T-helper 17 cell (primary cell): Measurements from ENCODE around the gene HOXC9. TPM values are rescaled to one million over a fixed set of nuclear protein-coding genes. Genes with fewer than 3 reads are reported as not detected.

ENCODE experiments used
- ATAC-seq: fragments of 150-1000 bp; cut with Tn5 transposase; 2 replicates; pipeline ENCODE4 v1.10.0; 2021; ENCODE audit warnings: mild to moderate bottlenecking, moderate library complexity
- DNase-seq, 3 donors: peaks; one replicate each; pipeline versions ENCODE4 v3.0.0 to v3.0.0-alpha.2; 2020 to 2021
- H3K9me3 ChIP-seq: one replicate; pipeline ENCODE4 v1.7.0; 2013; ENCODE audit warnings: low read length, mild to moderate bottlenecking; ENCODE audit not compliant: control insufficient read depth, poor library complexity, severe bottlenecking
- H3K27ac Mint-ChIP-seq: one replicate; pipeline ENCODE4 v1.8.0; 2022; ENCODE audit warnings: mild to moderate bottlenecking, moderate library complexity, mixed read lengths
- H3K27me3 Mint-ChIP-seq: one replicate; pipeline ENCODE4 v1.8.0; 2022; ENCODE audit warnings: mixed read lengths
- H3K36me3 Mint-ChIP-seq: one replicate; pipeline ENCODE4 v1.8.0; 2022; ENCODE audit warnings: low read depth, mixed read lengths
- H3K4me1 Mint-ChIP-seq: one replicate; pipeline ENCODE4 v1.8.0; 2022; ENCODE audit warnings: mild to moderate bottlenecking, mixed read lengths
- H3K4me3 Mint-ChIP-seq: one replicate; pipeline ENCODE4 v1.8.0; 2022; ENCODE audit warnings: mild to moderate bottlenecking, moderate library complexity, mixed read lengths
- total RNA-seq, 4 donors: library from RNA in 2 of 4; stranded (reverse) in 2 of 4; gene quantifications; one replicate each; pipeline ENCODE4 v1.2.3 and lab custom pipeline; 2022 to 2026

The HOXC9 gene
- total RNA-seq, 2 donors from 2014 or later = not detected

- Mint-ChIP-seq H3K4me3 (peak overlapping the region; percentile 26), H3K27ac (peak overlapping the region; percentile 73)
- no peak for ATAC-seq
These were observed 16.4 kb upstream of the HOXC9 start for GRCh38 chr12:53983568-53983949.

GRCh38 chr12:53983950-53984572, 15.9 kb upstream of the HOXC9 start:
- Mint-ChIP-seq H3K4me3 (peak overlapping the region; percentile 25), H3K27me3 (peaks cover 90% of the 10 kb centered on the region), H3K4me1 (peaks cover 31% of the 10 kb centered on the region), H3K36me3 (no peaks in the 10 kb centered on the region), H3K27ac (peak overlapping the region; percentile 73)
- DNase-seq = no peak
- no peaks in the 10 kb centered on the region for H3K9me3 ChIP-seq
- no peak for ATAC-seq

More at GRCh38 chr12:53983568-53983949, 16.4 kb upstream of the HOXC9 start:
- H3K4me1 Mint-ChIP-seq = peaks cover 29% of the 10 kb centered on the region
- no peaks in the 10 kb centered on the region for H3K9me3 ChIP-seq
- no peak for DNase-seq
- H3K36me3 Mint-ChIP-seq = no peaks in the 10 kb centered on the region
- peaks cover 89% of the 10 kb centered on the region for H3K27me3 Mint-ChIP-seq

GRCh38 chr12:53984901-53985691, 14.9 kb upstream of the HOXC9 start, which contains the start of gene HOXC10:
Gene HOXC10, plus strand, starts transcription at chr12:53985146. Its CDS starts 114 bp downstream, at chr12:53985260.
- no peaks in the 10 kb centered on the region for H3K9me3 ChIP-seq
- DNase-seq (peak in 2 of 3 donors; percentile 44), ATAC-seq (peak; percentile 47)
- Mint-ChIP-seq H3K4me1 (peaks cover 41% of the 10 kb centered on the region), H3K27me3 (peaks cover 91% of the 10 kb centered on the region), H3K4me3 (peak within 1 kb of the TSS; percentile 82), H3K36me3 (no peaks in the 10 kb centered on the region), H3K27ac (peak within 1 kb of the TSS; percentile 80)

- H3K9me3 ChIP-seq = no peaks in the 10 kb centered on the region
- Mint-ChIP-seq H3K27ac (peak overlapping the region; percentile 80), H3K36me3 (peaks cover 4% of the 10 kb centered on the region), H3K4me1 (peaks cover 42% of the 10 kb centered on the region), H3K4me3 (peak overlapping the region; percentile 82), H3K27me3 (peaks cover 91% of the 10 kb centered on the region)
- DNase-seq (no peak), ATAC-seq (no peak)
These were observed 14.3 kb upstream of the HOXC9 start for GRCh38 chr12:53985692-53985993.

GRCh38 chr12:53985994-53986685, 13.8 kb upstream of the HOXC9 start:
- no peak for ATAC-seq
- Mint-ChIP-seq H3K36me3 (peaks cover 4% of the 10 kb centered on the region), H3K27ac (peak overlapping the region; percentile 80), H3K4me1 (peaks cover 42% of the 10 kb centered on the region), H3K4me3 (peak overlapping the region; percentile 82), H3K27me3 (peaks cover 91% of the 10 kb centered on the region)
- no peaks in the 10 kb centered on the region for H3K9me3 ChIP-seq
- DNase-seq = no peak

- Mint-ChIP-seq H3K4me3 (peak overlapping the region; percentile 7), H3K4me1 (peaks cover 43% of the 10 kb centered on the region), H3K27me3 (peaks cover 91% of the 10 kb centered on the region), H3K36me3 (peaks cover 4% of the 10 kb centered on the region), H3K27ac (peak overlapping the region; percentile 53)
- DNase-seq (no peak), ATAC-seq (no peak)
- no peaks in the 10 kb centered on the region for H3K9me3 ChIP-seq
These were observed 13.1 kb upstream of the HOXC9 start for GRCh38 chr12:53986686-53987483.

- peaks cover 4% of the 10 kb centered on the region for H3K36me3 Mint-ChIP-seq
- ATAC-seq (no peak), DNase-seq (no peak)
- H3K9me3 ChIP-seq = no peaks in the 10 kb centered on the region
- peaks cover 90% of the 10 kb centered on the region for H3K27me3 Mint-ChIP-seq
- no peak overlapping the region for H3K4me3 Mint-ChIP-seq
- H3K27ac Mint-ChIP-seq = no peak overlapping the region
- peaks cover 43% of the 10 kb centered on the region for H3K4me1 Mint-ChIP-seq
These were observed 12.2 kb upstream of the HOXC9 start for GRCh38 chr12:53987787-53988230.

GRCh38 chr12:53988541-53989226, 11.3 kb upstream of the HOXC9 start:
- no peak for DNase-seq
- Mint-ChIP-seq H3K27ac (no peak overlapping the region), H3K27me3 (peaks cover 89% of the 10 kb centered on the region), H3K36me3 (peaks cover 4% of the 10 kb centered on the region), H3K4me3 (peak overlapping the region; percentile 55), H3K4me1 (peaks cover 43% of the 10 kb centered on the region)
- ATAC-seq = no peak
- no peaks in the 10 kb centered on the region for H3K9me3 ChIP-seq

GRCh38 chr12:53989227-53990113, 10.5 kb upstream of the HOXC9 start:
- Mint-ChIP-seq H3K36me3 (peaks cover 4% of the 10 kb centered on the region), H3K27me3 (peaks cover 90% of the 10 kb centered on the region), H3K27ac (peak overlapping the region; percentile 77), H3K4me1 (peaks cover 45% of the 10 kb centered on the region), H3K4me3 (peak overlapping the region; percentile 55)
- no peaks in the 10 kb centered on the region for H3K9me3 ChIP-seq
- no peak for ATAC-seq
- no peak for DNase-seq

GRCh38 chr12:53990311-53991076, 9.5 kb upstream of the HOXC9 start:
- Mint-ChIP-seq H3K27ac (peak overlapping the region; percentile 77), H3K27me3 (peaks cover 94% of the 10 kb centered on the region), H3K36me3 (peaks cover 4% of the 10 kb centered on the region), H3K4me3 (peak overlapping the region; percentile 71), H3K4me1 (peaks cover 42% of the 10 kb centered on the region)
- no peak for DNase-seq
- ATAC-seq = no peak
- no peaks in the 10 kb centered on the region for H3K9me3 ChIP-seq

GRCh38 chr12:53991077-53991460, 8.9 kb upstream of the HOXC9 start:
- Mint-ChIP-seq H3K27me3 (peaks cover 96% of the 10 kb centered on the region), H3K4me3 (no peak overlapping the region), H3K36me3 (peaks cover 4% of the 10 kb centered on the region), H3K4me1 (peaks cover 45% of the 10 kb centered on the region), H3K27ac (no peak overlapping the region)
- no peak for DNase-seq
- ATAC-seq = no peak
- no peaks in the 10 kb centered on the region for H3K9me3 ChIP-seq
